ENCODE results near the gene PDSS2. TPM values are rescaled to one million over a fixed set of nuclear protein-coding genes. Genes with fewer than 3 reads are reported as not detected.
"Not testable (repeated sequence)": the region's sequence is repeated elsewhere in the genome, so short reads cannot be mapped to it uniquely, and the experiment has no call there.

PDSS2 gene
- total RNA-seq, 1 donor, result 12.3 TPM

GRCh38 chr6:107121964-107122495 is 337.3 kb downstream of the PDSS2 start:
- no peaks in the 10 kb centered on the region for H3K9me3 ChIP-seq (ENCODE audit: low read depth, low read length)
- peaks cover 10% of the 10 kb centered on the region for H3K27me3 ChIP-seq (ENCODE audit: insufficient read depth, low read length)
- no peak overlapping the region for H3K27ac ChIP-seq (ENCODE audit: low read depth, low read length)
- H3K4me1 ChIP-seq (ENCODE audit: insufficient read depth, low read length), result no peaks in the 10 kb centered on the region
- H3K36me3 ChIP-seq (ENCODE audit: insufficient read depth, low read length), result no peaks in the 10 kb centered on the region
- no peak for DNase-seq (ENCODE audit: insufficient read length, low spot score, missing footprints)
- H3K4me2 ChIP-seq (ENCODE audit: insufficient read depth, low read length), result no peak overlapping the region
- no peak overlapping the region for H3K4me3 ChIP-seq (ENCODE audit: insufficient read depth, low read length)
- H3K79me2 ChIP-seq (ENCODE audit: insufficient read depth, low read length), result no peaks in the 10 kb centered on the region
- TF ChIP-seq, protein P1, sequence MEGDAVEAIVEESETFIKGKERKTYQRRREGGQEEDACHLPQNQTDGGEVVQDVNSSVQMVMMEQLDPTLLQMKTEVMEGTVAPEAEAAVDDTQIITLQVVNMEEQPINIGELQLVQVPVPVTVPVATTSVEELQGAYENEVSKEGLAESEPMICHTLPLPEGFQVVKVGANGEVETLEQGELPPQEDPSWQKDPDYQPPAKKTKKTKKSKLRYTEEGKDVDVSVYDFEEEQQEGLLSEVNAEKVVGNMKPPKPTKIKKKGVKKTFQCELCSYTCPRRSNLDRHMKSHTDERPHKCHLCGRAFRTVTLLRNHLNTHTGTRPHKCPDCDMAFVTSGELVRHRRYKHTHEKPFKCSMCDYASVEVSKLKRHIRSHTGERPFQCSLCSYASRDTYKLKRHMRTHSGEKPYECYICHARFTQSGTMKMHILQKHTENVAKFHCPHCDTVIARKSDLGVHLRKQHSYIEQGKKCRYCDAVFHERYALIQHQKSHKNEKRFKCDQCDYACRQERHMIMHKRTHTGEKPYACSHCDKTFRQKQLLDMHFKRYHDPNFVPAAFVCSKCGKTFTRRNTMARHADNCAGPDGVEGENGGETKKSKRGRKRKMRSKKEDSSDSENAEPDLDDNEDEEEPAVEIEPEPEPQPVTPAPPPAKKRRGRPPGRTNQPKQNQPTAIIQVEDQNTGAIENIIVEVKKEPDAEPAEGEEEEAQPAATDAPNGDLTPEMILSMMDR (IDR thresholded peaks at IDR 0.05; ENCODE audit: extremely low read depth, low read depth, low read length), result no peak
- H2AFZ ChIP-seq (ENCODE audit: low read length), result no peak overlapping the region
- no peaks in the 10 kb centered on the region for H4K20me1 ChIP-seq (ENCODE audit: insufficient read depth, low read length)

DNA sequence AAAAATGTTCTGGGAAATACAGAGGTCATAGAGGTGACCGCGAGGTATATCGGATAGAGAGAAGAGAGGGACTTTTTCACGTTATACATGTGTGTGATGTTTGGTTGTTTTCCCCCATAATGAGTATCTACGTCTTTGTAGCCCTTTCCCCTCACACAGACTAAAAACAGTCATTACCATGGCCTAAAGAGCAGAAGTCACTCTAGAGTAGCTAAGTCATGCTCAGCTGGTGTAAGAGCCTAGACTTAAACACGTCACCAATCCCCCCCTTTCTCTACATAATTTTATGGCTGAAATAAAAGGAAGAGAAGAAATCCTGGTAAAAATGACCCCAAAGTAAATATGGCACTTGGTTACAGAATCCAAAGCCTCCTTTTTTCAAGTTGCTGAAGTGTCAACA is 338.1 kb downstream of the PDSS2 start:
- TF ChIP-seq, protein P1 (IDR thresholded peaks at IDR 0.05; ENCODE audit: extremely low read depth, low read depth, low read length), result no peak
- Histone ChIP-seq H3K79me2 (ENCODE audit: insufficient read depth, low read length) (no peaks in the 10 kb centered on the region), H2AFZ (ENCODE audit: low read length) (no peak overlapping the region), H3K4me2 (ENCODE audit: insufficient read depth, low read length) (no peak overlapping the region), H4K20me1 (ENCODE audit: insufficient read depth, low read length) (no peaks in the 10 kb centered on the region), H3K27ac (ENCODE audit: low read depth, low read length) (no peak overlapping the region), H3K4me1 (ENCODE audit: insufficient read depth, low read length) (peaks cover 3% of the 10 kb centered on the region), H3K4me3 (ENCODE audit: insufficient read depth, low read length) (no peak overlapping the region), H3K36me3 (ENCODE audit: insufficient read depth, low read length) (no peaks in the 10 kb centered on the region), H3K27me3 (ENCODE audit: insufficient read depth, low read length) (peaks cover 17% of the 10 kb centered on the region), H3K9me3 (ENCODE audit: low read depth, low read length) (no peaks in the 10 kb centered on the region)
- no peak for DNase-seq (ENCODE audit: insufficient read length, low spot score, missing footprints)

GRCh38 chr6:107120404-107120803 is 339.0 kb downstream of the PDSS2 start:
- DNase-seq (ENCODE audit: insufficient read length, low spot score, missing footprints), result no peak
- TF ChIP-seq, protein P1 (IDR thresholded peaks at IDR 0.05; ENCODE audit: extremely low read depth, low read depth, low read length), result no peak

GRCh38 chr6:107118976-107119375 is 340.4 kb downstream of the PDSS2 start:
- H3K27me3 ChIP-seq (ENCODE audit: insufficient read depth, low read length), result peaks cover 22% of the 10 kb centered on the region
- H3K4me2 ChIP-seq (ENCODE audit: insufficient read depth, low read length), result no peak overlapping the region
- no peaks in the 10 kb centered on the region for H4K20me1 ChIP-seq (ENCODE audit: insufficient read depth, low read length)
- no peak overlapping the region for H3K27ac ChIP-seq (ENCODE audit: low read depth, low read length)
- TF ChIP-seq, protein P1 (IDR thresholded peaks at IDR 0.05; ENCODE audit: extremely low read depth, low read depth, low read length), result no peak
- DNase-seq (ENCODE audit: insufficient read length, low spot score, missing footprints), result no peak
- no peaks in the 10 kb centered on the region for H3K36me3 ChIP-seq (ENCODE audit: insufficient read depth, low read length)
- no peaks in the 10 kb centered on the region for H3K9me3 ChIP-seq (ENCODE audit: low read depth, low read length)
- H3K79me2 ChIP-seq (ENCODE audit: insufficient read depth, low read length), result no peaks in the 10 kb centered on the region
- H3K4me1 ChIP-seq (ENCODE audit: insufficient read depth, low read length), result peaks cover 8% of the 10 kb centered on the region
- H3K4me3 ChIP-seq (ENCODE audit: insufficient read depth, low read length), result no peak overlapping the region
- no peak overlapping the region for H2AFZ ChIP-seq (ENCODE audit: low read length)

More at GRCh38 chr6:107120404-107120803, 339.0 kb downstream of the PDSS2 start:
- Histone ChIP-seq H4K20me1 (ENCODE audit: insufficient read depth, low read length) (no peaks in the 10 kb centered on the region), H3K4me3 (ENCODE audit: insufficient read depth, low read length) (no peak overlapping the region), H3K36me3 (ENCODE audit: insufficient read depth, low read length) (no peaks in the 10 kb centered on the region), H3K9me3 (ENCODE audit: low read depth, low read length) (no peaks in the 10 kb centered on the region), H3K4me1 (ENCODE audit: insufficient read depth, low read length) (peaks cover 7% of the 10 kb centered on the region), H3K27ac (ENCODE audit: low read depth, low read length) (no peak overlapping the region), H3K4me2 (ENCODE audit: insufficient read depth, low read length) (no peak overlapping the region), H3K27me3 (ENCODE audit: insufficient read depth, low read length) (peaks cover 22% of the 10 kb centered on the region), H2AFZ (ENCODE audit: low read length) (no peak overlapping the region), H3K79me2 (ENCODE audit: insufficient read depth, low read length) (no peaks in the 10 kb centered on the region)

- not testable (repeated sequence) for H3K79me2 ChIP-seq (ENCODE audit: insufficient read depth, low read length); H3K9me3 ChIP-seq (ENCODE audit: low read depth, low read length); H2AFZ ChIP-seq (ENCODE audit: low read length); H3K4me2 ChIP-seq (ENCODE audit: insufficient read depth, low read length); H3K4me3 ChIP-seq (ENCODE audit: insufficient read depth, low read length); H3K27ac ChIP-seq (ENCODE audit: low read depth, low read length); DNase-seq (ENCODE audit: insufficient read length, low spot score, missing footprints); H4K20me1 ChIP-seq (ENCODE audit: insufficient read depth, low read length); H3K36me3 ChIP-seq (ENCODE audit: insufficient read depth, low read length)
- Histone ChIP-seq H3K4me1 (ENCODE audit: insufficient read depth, low read length) (peaks cover 12% of the 10 kb centered on the region), H3K27me3 (ENCODE audit: insufficient read depth, low read length) (peaks cover 22% of the 10 kb centered on the region)
These were observed 340.8 kb downstream of the PDSS2 start for GRCh38 chr6:107118540-107118939.
